ENCODE data around the gene CLEC1B.

- TF ChIP-seq TCF4 (CRISPR knock-in tag; IDR thresholded peaks at IDR 0.05; ENCODE audit: borderline replicate concordance) (no peak), PATZ1 (CRISPR knock-in tag; IDR thresholded peaks at IDR 0.05; ENCODE audit: borderline replicate concordance) (no peak), ZNF70 (CRISPR knock-in tag; IDR thresholded peaks at IDR 0.05) (no peak), ARNTL (CRISPR knock-in tag; IDR thresholded peaks at IDR 0.05; ENCODE audit: borderline replicate concordance, low read depth) (no peak), RARB (CRISPR knock-in tag; IDR thresholded peaks at IDR 0.05) (no peak), PPARA (CRISPR knock-in tag; IDR thresholded peaks at IDR 0.05; ENCODE audit: borderline replicate concordance) (no peak), ZFP3 (CRISPR knock-in tag; IDR thresholded peaks at IDR 0.05) (no peak), ZFP30 (CRISPR knock-in tag; IDR thresholded peaks at IDR 0.05) (no peak), ISL1 (CRISPR knock-in tag; IDR thresholded peaks at IDR 0.05) (no peak), ZNF565 (CRISPR knock-in tag; conservative IDR thresholded peaks at IDR 0.05; ENCODE audit: low read depth) (no peak), CSDC2 (CRISPR knock-in tag; IDR thresholded peaks at IDR 0.05) (no peak)
- TF ChIP-seq, protein P1, sequence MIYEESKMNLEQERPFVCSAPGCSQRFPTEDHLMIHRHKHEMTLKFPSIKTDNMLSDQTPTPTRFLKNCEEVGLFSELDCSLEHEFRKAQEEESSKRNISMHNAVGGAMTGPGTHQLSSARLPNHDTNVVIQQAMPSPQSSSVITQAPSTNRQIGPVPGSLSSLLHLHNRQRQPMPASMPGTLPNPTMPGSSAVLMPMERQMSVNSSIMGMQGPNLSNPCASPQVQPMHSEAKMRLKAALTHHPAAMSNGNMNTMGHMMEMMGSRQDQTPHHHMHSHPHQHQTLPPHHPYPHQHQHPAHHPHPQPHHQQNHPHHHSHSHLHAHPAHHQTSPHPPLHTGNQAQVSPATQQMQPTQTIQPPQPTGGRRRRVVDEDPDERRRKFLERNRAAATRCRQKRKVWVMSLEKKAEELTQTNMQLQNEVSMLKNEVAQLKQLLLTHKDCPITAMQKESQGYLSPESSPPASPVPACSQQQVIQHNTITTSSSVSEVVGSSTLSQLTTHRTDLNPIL (CRISPR knock-in tag; IDR thresholded peaks at IDR 0.05; ENCODE audit: low read depth) = no peak
Observed at GRCh38 chr12:10012630-10013330, 13.9 kb upstream of the CLEC1B start.
